HepG2 (cell line): ENCODE data around the gene TCF12. TPM values are rescaled to one million over a fixed set of nuclear protein-coding genes. Genes with fewer than 3 reads are reported as not detected.

Experiments
- ATAC-seq: fragments of 200-7000 bp; cut with Tn5 transposase; 3 replicates; pipeline ENCODE4 v1.9.1; 2020; ENCODE audit warnings: mild to moderate bottlenecking, moderate library complexity
- BruUV-seq: library from RNA; stranded (reverse); fragments of 400-500 nt; replicated peaks from 2 replicates; lab custom pipeline; 2021; lab: Mats Ljungman, UMichigan
- CTCF ChIA-PET: fragments of 300-600 bp; formaldehyde crosslinking; extraction: SDS; loops from one replicate; lab custom pipeline; 2021; ENCODE audit warnings: low total read pairs, inconsistent platforms, low intra/inter-chr PET ratio; lab: Yijun Ruan, JAX
- POLR2A ChIA-PET: fragments of 350-600 bp; sonication (Branson Sonifier 250); formaldehyde crosslinking; loops from one replicate; lab custom pipeline; 2020; ENCODE audit warnings: antibody characterized with exemption, inconsistent platforms; lab: Yijun Ruan, JAX
- DNase-seq: peaks from one replicate; pipeline ENCODE4 v3.0.0-alpha.2; 2015; ENCODE audit warnings: low spot score
- FAIRE-seq: peaks from 3 replicates; lab custom pipeline; 2011; peaks lifted over from hg19 to GRCh38; lab: Jason Lieb, UNC
- H2AFZ ChIP-seq: one replicate; pipeline ENCODE4 v1.6.1; 2011; ENCODE audit warnings: low read length, inconsistent platforms
- H3K27ac ChIP-seq: fragments of 300-600 bp; 3 replicates; pipeline ENCODE4 v1.8.0; 2011; ENCODE audit warnings: mixed run types, mild to moderate bottlenecking, mixed read lengths, low read length, inconsistent platforms; ENCODE audit not compliant: insufficient read depth; ENCODE audit errors: extremely low read length
- H3K27me3 ChIP-seq, 2 experiments: fragments of 200-600 bp in 1 of 2; 2 replicates in 1 of 2; 3 replicates in 1 of 2; pipeline versions ENCODE4 v1.6.0 to v1.8.0; 2011; ENCODE audit warnings: low read length in 2 of 2, mild to moderate bottlenecking in 2 of 2, moderate library complexity in 2 of 2, inconsistent platforms in 1 of 2; ENCODE audit not compliant: insufficient read depth in 2 of 2, control insufficient read depth in 1 of 2
- H3K36me3 ChIP-seq, 2 experiments: fragments of 200-600 bp in 1 of 2; replicated peaks in 1 of 2; 2 replicates in 1 of 2; 3 replicates in 1 of 2; pipeline versions ENCODE4 v1.5.1 to v1.8.0; 2011; ENCODE audit warnings: low read length in 2 of 2, inconsistent platforms in 1 of 2; ENCODE audit not compliant: insufficient read depth in 2 of 2, control insufficient read depth in 1 of 2
- H3K4me1 ChIP-seq: 2 replicates; pipeline ENCODE4 v1.5.1; 2012; ENCODE audit warnings: low read length, inconsistent platforms; ENCODE audit not compliant: insufficient read depth
- H3K4me2 ChIP-seq: 2 replicates; pipeline ENCODE4 v1.6.0; 2011; ENCODE audit warnings: low read depth, low read length, inconsistent platforms
- H3K4me3 ChIP-seq, 3 experiments: fragments of 200-600 bp in 1 of 3; sonication (generic), shearing (Covaris generic) in 1 of 3; replicated peaks in 1 of 3; 2 replicates each; pipeline ENCODE4 v1.5.1; 2011 to 2016; ENCODE audit warnings: low read length in 3 of 3, inconsistent platforms in 2 of 3, low read depth in 2 of 3, mild to moderate bottlenecking in 2 of 3, control low read depth in 1 of 3, mixed read lengths in 1 of 3; ENCODE audit not compliant: insufficient read depth in 1 of 3
- H3K79me2 ChIP-seq: one replicate; pipeline ENCODE4 v1.6.1; 2011; ENCODE audit warnings: low read length, inconsistent platforms; ENCODE audit not compliant: insufficient read depth
- H3K9ac ChIP-seq: 2 replicates; pipeline ENCODE4 v1.6.0; 2011; ENCODE audit warnings: mild to moderate bottlenecking, low read depth, low read length, inconsistent platforms; ENCODE audit not compliant: insufficient read depth
- H3K9me3 ChIP-seq: 2 replicates; pipeline ENCODE4 v1.5.1; 2012; ENCODE audit warnings: mild to moderate bottlenecking, low read length
- H4K20me1 ChIP-seq: 2 replicates; pipeline ENCODE4 v1.6.0; 2011; ENCODE audit warnings: inconsistent platforms, mild to moderate bottlenecking, low read length, moderate library complexity; ENCODE audit not compliant: insufficient read depth
- HMGXB4 ChIP-seq, 2 experiments: sonication (generic) in 1 of 2; formaldehyde crosslinking in 1 of 2; IDR thresholded peaks; 2 replicates each; pipeline versions ENCODE4 v1.4.0 to v1.6.1; 2018 to 2020; ENCODE audit warnings: missing genetic modification reagents in 2 of 2, borderline replicate concordance in 1 of 2, low read depth in 1 of 2, mild to moderate bottlenecking in 1 of 2, missing biosample characterization in 1 of 2
- KAT2B ChIP-seq: fragments of 150-350 bp; IDR thresholded peaks from 2 replicates; pipeline ENCODE4 v1.6.1; 2014; ENCODE audit warnings: low read depth, low read length, borderline replicate concordance
- MAFF ChIP-seq: IDR thresholded peaks from 2 replicates; pipeline ENCODE4 v1.6.1; 2011; ENCODE audit warnings: low read depth, low read length, improper control_type of control experiment
- MAFK ChIP-seq, 2 experiments: IDR thresholded peaks in 1 of 2; conservative IDR thresholded peaks in 1 of 2; 2 replicates each; pipeline ENCODE4 v1.6.1; 2011; ENCODE audit warnings: improper control_type of control experiment in 2 of 2, low read length in 2 of 2
- PHF20 ChIP-seq: sonication (generic); formaldehyde crosslinking; IDR thresholded peaks from 2 replicates; pipeline ENCODE4 v1.5.0; 2020; ENCODE audit warnings: mild to moderate bottlenecking, missing genetic modification reagents
- TCF7L2 ChIP-seq: IDR thresholded peaks from 2 replicates; pipeline ENCODE4 v1.6.1; 2011; ENCODE audit warnings: mild to moderate bottlenecking, low read depth, low read length, moderate library complexity
- ZBED4 ChIP-seq: sonication (generic); formaldehyde crosslinking; IDR thresholded peaks from 2 replicates; pipeline ENCODE4 v1.4.0; 2020; ENCODE audit warnings: missing genetic modification reagents, borderline replicate concordance
- ZSCAN22 ChIP-seq: sonication (generic); formaldehyde crosslinking; IDR thresholded peaks from 2 replicates; pipeline ENCODE4 v1.4.0; 2020; ENCODE audit warnings: mild to moderate bottlenecking, missing genetic modification reagents
- in situ Hi-C: cut with HindIII; loops from 2 replicates; pipeline ENCODE4 v1.10.0; 2017; ENCODE audit warnings: low pct_unique_long_range_greater_than_20kb; ENCODE audit not compliant: extremely low pct_ligation_motif_present
- intact Hi-C: fragments of 100-400 bp; cut with micrococcal nuclease; formaldehyde crosslinking; loops from one replicate; pipeline ENCODE4 v1.10.0; 2022; ENCODE audit not compliant: unreplicated experiment
- polyA plus RNA-seq, 8 experiments: library from polyadenylated mRNA; depleted of rRNA in 3 of 8; stranded (reverse) in 7 of 8; unstranded in 1 of 8; fragments of >200 nt; fragmentation: Illumina TruSeq in 4 of 8; extraction: Trizol in 4 of 8; gene quantifications; 2 replicates each; pipeline versions ENCODE4 v1.2.1 to v1.2.3, GENCODE V29; 2011 to 2016; ENCODE audit warnings: low read depth in 4 of 8, missing spikeins in 1 of 8, mixed read lengths in 1 of 8; ENCODE audit not compliant: insufficient read depth in 1 of 8
- total RNA-seq, 5 experiments: library from RNA; depleted of rRNA; stranded (reverse); fragments of >200 nt; fragmentation: Illumina TruSeq; extraction: Trizol; gene quantifications; 2 replicates each; pipeline ENCODE4 v1.2.3, GENCODE V29; 2016; ENCODE audit warnings: low read depth in 1 of 5

The TCF12 gene
- total and polyA plus RNA-seq, 2 of the 13 experiments (the other 11 are each of a cell fraction or from before 2014, with no cell fraction given) = 48.6 to 51.1 TPM

- intact Hi-C loops = loop anchor here (5.0 to 10.0 kb wide), 2 partner anchors 211 to 313 kb away; no protein-coding TSS in a partner anchor
- Histone ChIP-seq H3K9ac (no peak overlapping the region), H3K36me3 (no peaks in the 10 kb centered on the region; a peak in 1 of 5 replicates), H3K4me3 (no peak overlapping the region), H3K4me2 (no peak overlapping the region), H3K9me3 (no peaks in the 10 kb centered on the region), H4K20me1 (no peaks in the 10 kb centered on the region), H3K4me1 (no peaks in the 10 kb centered on the region)
- in situ Hi-C loops = no loop called here
- ATAC-seq = no peak
- TF ChIP-seq MAFK (conservative IDR thresholded peaks at IDR 0.05 in 1 of 2, IDR thresholded peaks at IDR 0.05 in 1 of 2; ENCODE audit: low read length in 2 of 2) = 0 out of 4 replicates have a peak, but pooled peaks of 1 of the 2 experiments have one; percentile 3
- peak; percentile 28; the same call in 1 of the 2 replicates for TF ChIP-seq MAFF
- no peak for TF ChIP-seq ZBED4 (CRISPR knock-in tag)
- no peak for TF ChIP-seq PHF20
- TF ChIP-seq HMGXB4 (CRISPR knock-in tag; IDR thresholded peaks at IDR 0.05; ENCODE audit: borderline replicate concordance in 1 of 2, low read depth in 1 of 2) = no peak
- TF ChIP-seq TCF7L2 = no peak
- TF ChIP-seq ZSCAN22 (CRISPR knock-in tag) = no peak
- 0 out of 2 replicates have a peak, but pooled peaks have one; percentile 13 for TF ChIP-seq KAT2B
- TF ChIP-seq, all 625 proteins: peak for 3
- BruUV-seq = no TSS peak
- Histone ChIP-seq H2AFZ (no peak overlapping the region), H3K79me2 (peaks cover 2% of the 10 kb centered on the region), H3K27me3 (no peaks in the 10 kb centered on the region), H3K27ac (no peak overlapping the region)
- CTCF ChIA-PET = no interaction called here
- POLR2A ChIA-PET = no interaction called here
- FAIRE-seq (no peak), DNase-seq (no peak)
These were observed 217.4 kb downstream of the TCF12 start for GRCh38 chr15:57135800-57136199.
